PC-3 (cell line): ENCODE results near the gene MAJIN. TPM values are rescaled to one million over a fixed set of nuclear protein-coding genes. Genes with fewer than 3 reads are reported as not detected.

ENCODE experiments used
- ATAC-seq: fragments of 200-7000 bp; cut with Tn5 transposase; 2 replicates; pipeline ENCODE4 v1.9.1; 2020; ENCODE audit warnings: mild to moderate bottlenecking, moderate library complexity
- BruUV-seq: library from RNA; stranded (reverse); fragments of 400-500 nt; replicated peaks from 2 replicates; lab custom pipeline; 2021; lab: Mats Ljungman, UMichigan
- CTCF ChIA-PET: fragments of 300-600 bp; sonication (Branson Sonifier 250); formaldehyde crosslinking; loops from one replicate; lab custom pipeline; 2022; ENCODE audit warnings: antibody characterized with exemption; lab: Charles Lee
- POLR2A ChIA-PET: fragments of 300-600 bp; sonication (Branson Sonifier 250); formaldehyde crosslinking; loops from one replicate; lab custom pipeline; 2022; ENCODE audit warnings: antibody characterized with exemption; ENCODE audit not compliant: unreplicated experiment; lab: Charles Lee
- DNase-seq: peaks from one replicate; pipeline ENCODE4 v3.0.0-alpha.2; 2015
- H2AFZ ChIP-seq: fragments of 300-600 bp; sonication (generic); 2 replicates; pipeline ENCODE4 v1.6.0; 2016; ENCODE audit warnings: antibody characterized with exemption, low read length
- H3F3A ChIP-seq: fragments of 300-600 bp; sonication (generic); one replicate; pipeline ENCODE4 v1.6.0; 2017; ENCODE audit warnings: antibody characterized with exemption, low read length, control low read depth, mild to moderate bottlenecking; ENCODE audit not compliant: unreplicated experiment
- H3K27ac ChIP-seq: fragments of 300-600 bp; sonication (generic); 2 replicates; pipeline ENCODE4 v1.5.1; 2016; ENCODE audit warnings: mild to moderate bottlenecking, low read length
- H3K27me3 ChIP-seq: fragments of 300-600 bp; sonication (generic); 2 replicates; pipeline ENCODE4 v1.6.1; 2016; ENCODE audit warnings: low read length, mixed read lengths
- H3K36me3 ChIP-seq: fragments of 300-600 bp; sonication (generic); 2 replicates; pipeline ENCODE4 v1.6.1; 2016; ENCODE audit warnings: low read depth, mixed run types, low read length, mixed read lengths
- H3K4me1 ChIP-seq: fragments of 300-600 bp; sonication (generic); 2 replicates; pipeline ENCODE4 v1.5.1; 2016; ENCODE audit warnings: low read length; ENCODE audit not compliant: insufficient read depth
- H3K4me2 ChIP-seq: fragments of 300-600 bp; sonication (generic); 2 replicates; pipeline ENCODE4 v1.6.0; 2016; ENCODE audit warnings: low read length
- H3K4me3 ChIP-seq: fragments of 300-600 bp; sonication (generic); 2 replicates; pipeline ENCODE4 v1.5.1; 2016; ENCODE audit warnings: mild to moderate bottlenecking, low read length, mixed read lengths
- H3K79me2 ChIP-seq: fragments of 300-600 bp; sonication (generic); 2 replicates; pipeline ENCODE4 v1.6.1; 2017; ENCODE audit warnings: low read length, mixed read lengths
- H3K9ac ChIP-seq: fragments of 300-600 bp; sonication (generic); 2 replicates; pipeline ENCODE4 v1.6.0; 2016; ENCODE audit warnings: mild to moderate bottlenecking, low read length
- H3K9me2 ChIP-seq: fragments of 300-600 bp; sonication (generic); replicated peaks from 2 replicates; pipeline ENCODE4 v1.6.1; 2016; ENCODE audit warnings: mixed run types, low read length, mixed read lengths
- H3K9me3 ChIP-seq: fragments of 300-600 bp; sonication (generic); 2 replicates; pipeline ENCODE4 v1.6.1; 2016; ENCODE audit warnings: low read length, mixed read lengths
- H4K20me1 ChIP-seq: fragments of 300-600 bp; sonication (generic); 2 replicates; pipeline ENCODE4 v1.6.1; 2016; ENCODE audit warnings: low read length, mixed read lengths
- CTCF ChIP-seq: fragments of 300-600 bp; sonication (generic); conservative IDR thresholded peaks from 2 replicates; pipeline ENCODE4 v1.5.1; 2017; ENCODE audit warnings: antibody characterized with exemption, low read depth, mild to moderate bottlenecking, low read length
- EZH2 ChIP-seq: fragments of 300-600 bp; sonication (generic); IDR thresholded peaks from one replicate; pipeline ENCODE4 v1.6.1; 2017; ENCODE audit warnings: antibody characterized with exemption, mild to moderate bottlenecking, low read length; ENCODE audit not compliant: unreplicated experiment
- EZH2phosphoT487 ChIP-seq: fragments of 300-600 bp; sonication (generic); IDR thresholded peaks from 2 replicates; pipeline ENCODE4 v1.6.1; 2018; ENCODE audit warnings: mild to moderate bottlenecking, antibody characterized with exemption, low read length, borderline replicate concordance
- intact Hi-C: fragments of 100-400 bp; cut with micrococcal nuclease; formaldehyde crosslinking; loops from 2 replicates; pipeline ENCODE4 v1.9.0; 2023
- total RNA-seq: library from RNA; depleted of rRNA; stranded (reverse); fragments of >200 nt; gene quantifications from 2 replicates; pipeline ENCODE4 v1.2.3, GENCODE V29; 2014

The MAJIN gene
- total RNA-seq, 1 experiment from 2014 or later: not detected

DNA sequence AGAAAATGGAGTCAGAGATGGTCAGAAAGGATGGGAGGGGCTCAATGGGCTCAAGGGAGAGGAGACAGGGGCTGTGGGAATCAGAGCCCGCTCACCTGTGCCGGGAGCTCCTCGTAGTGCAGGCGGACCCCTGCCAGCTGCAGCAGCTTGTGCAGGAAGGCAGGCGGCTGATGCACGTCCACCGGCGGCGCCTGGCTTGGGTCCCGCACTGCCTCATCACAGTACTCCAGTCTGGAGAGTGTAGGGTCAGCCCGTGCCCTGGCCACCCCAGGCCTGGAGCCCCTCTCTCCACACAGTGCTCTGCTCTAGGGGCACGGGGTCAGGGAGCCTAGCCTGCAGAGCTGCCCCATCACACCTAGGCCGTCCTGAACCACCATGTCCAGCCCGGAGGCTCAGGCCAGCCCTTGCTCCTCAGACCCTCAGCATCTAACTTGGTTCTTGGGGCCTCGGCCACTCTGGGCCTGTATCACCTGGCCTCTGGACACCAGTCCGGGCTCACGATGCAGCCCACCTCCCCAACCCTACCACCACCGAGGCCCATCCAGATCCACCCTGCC lies 58.7 kb downstream of the MAJIN start:
- ChIA-PET POLR2A (no interaction called here), CTCF (no interaction called here)
- no peaks in the 10 kb centered on the region for H4K20me1 ChIP-seq
- no peaks in the 10 kb centered on the region for H3K9me2 ChIP-seq
- H3K27ac ChIP-seq: no peak overlapping the region
- no TSS peak for BruUV-seq
- H3K27me3 ChIP-seq: no peaks in the 10 kb centered on the region
- peaks cover 13% of the 10 kb centered on the region; the same call in 1 of the 2 replicates for H3K36me3 ChIP-seq
- H3K79me2 ChIP-seq: peaks cover 21% of the 10 kb centered on the region
- no peak overlapping the region for H3K9ac ChIP-seq
- no peak overlapping the region for H3K4me2 ChIP-seq
- intact Hi-C loops: no loop called here
- H3K4me1 ChIP-seq: peaks cover 14% of the 10 kb centered on the region
- ATAC-seq (no peak), DNase-seq (no peak)
- no peaks in the 10 kb centered on the region for H3K9me3 ChIP-seq
- H3F3A ChIP-seq: no peaks in the 10 kb centered on the region
- H3K4me3 ChIP-seq: no peak overlapping the region
- TF ChIP-seq EZH2phosphoT487 (no peak), EZH2 (no peak), CTCF (no peak)
- no peak overlapping the region for H2AFZ ChIP-seq

DNA sequence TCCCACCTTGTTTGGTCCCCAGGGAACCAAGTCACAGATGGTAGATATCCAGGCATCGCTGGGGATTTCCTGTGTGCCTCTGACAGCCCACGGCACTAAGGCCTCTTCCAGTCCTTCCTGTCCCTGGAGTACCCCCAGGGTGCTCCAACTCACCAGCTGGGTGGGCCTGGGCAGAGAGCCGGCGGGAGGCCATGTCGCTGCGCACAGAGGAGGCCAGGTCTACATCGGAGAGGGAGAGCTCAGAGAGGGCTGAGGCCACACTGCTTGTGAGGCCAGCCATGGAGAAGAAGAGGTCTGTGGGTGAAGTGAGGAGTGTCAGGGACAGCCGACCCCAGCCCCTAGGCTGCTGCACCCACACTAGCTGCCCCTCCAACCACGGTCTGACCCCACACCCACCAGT lies 60.2 kb downstream of the MAJIN start:
- Histone ChIP-seq H3K27ac (no peak overlapping the region), H3K27me3 (no peaks in the 10 kb centered on the region), H3K9me2 (no peaks in the 10 kb centered on the region), H3F3A (no peaks in the 10 kb centered on the region), H2AFZ (no peak overlapping the region), H4K20me1 (no peaks in the 10 kb centered on the region), H3K36me3 (peaks cover 13% of the 10 kb centered on the region; the same call in 1 of the 2 replicates), H3K4me3 (no peak overlapping the region), H3K4me2 (no peak overlapping the region), H3K9me3 (no peaks in the 10 kb centered on the region), H3K9ac (no peak overlapping the region), H3K4me1 (peaks cover 7% of the 10 kb centered on the region; the same call in 1 of the 2 replicates), H3K79me2 (peaks cover 19% of the 10 kb centered on the region)
- intact Hi-C loops: no loop called here
- ChIA-PET POLR2A (no interaction called here), CTCF (no interaction called here)
- ATAC-seq (no peak), DNase-seq (no peak)
- no peak for TF ChIP-seq CTCF
- TF ChIP-seq EZH2phosphoT487: no peak
- no peak for TF ChIP-seq EZH2
- no TSS peak for BruUV-seq

DNA sequence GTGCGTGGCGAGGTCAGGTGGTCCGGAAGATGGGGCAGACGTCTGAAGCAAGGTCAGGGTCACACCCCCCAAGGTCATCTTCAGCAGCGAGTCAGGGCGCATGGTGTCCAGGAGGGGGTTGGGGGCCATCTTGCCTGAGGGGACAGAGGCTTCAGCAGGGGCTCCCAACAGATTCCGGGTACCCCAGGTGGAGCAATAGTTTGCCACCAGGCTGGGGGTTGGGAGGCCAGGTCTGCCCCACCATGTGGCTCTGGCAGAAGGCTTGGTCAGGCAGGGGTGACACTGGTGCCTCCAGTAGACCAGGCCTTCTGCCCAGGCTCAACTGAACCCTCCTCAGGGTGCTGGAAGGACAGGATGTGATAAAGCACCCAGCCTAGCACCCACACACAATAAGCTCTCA lies 60.8 kb downstream of the MAJIN start:
- no peak for DNase-seq
- no peaks in the 10 kb centered on the region for H3F3A ChIP-seq
- ATAC-seq: no peak
- POLR2A ChIA-PET: no interaction called here
- no peaks in the 10 kb centered on the region for H3K9me3 ChIP-seq
- H4K20me1 ChIP-seq: no peaks in the 10 kb centered on the region
- H3K4me1 ChIP-seq: peaks cover 7% of the 10 kb centered on the region; the same call in 1 of the 2 replicates
- H3K79me2 ChIP-seq: peaks cover 13% of the 10 kb centered on the region
- no peaks in the 10 kb centered on the region for H3K27me3 ChIP-seq
- no peaks in the 10 kb centered on the region for H3K9me2 ChIP-seq
- no TSS peak for BruUV-seq
- H2AFZ ChIP-seq: no peak overlapping the region
- no peak overlapping the region for H3K4me3 ChIP-seq
- H3K4me2 ChIP-seq: no peak overlapping the region
- TF ChIP-seq EZH2 (no peak), EZH2phosphoT487 (no peak), CTCF (no peak)
- intact Hi-C loops: no loop called here
- no peak overlapping the region for H3K9ac ChIP-seq
- no peak overlapping the region for H3K27ac ChIP-seq
- CTCF ChIA-PET: no interaction called here
- H3K36me3 ChIP-seq: peaks cover 15% of the 10 kb centered on the region; the same call in 1 of the 2 replicates
